PC-9 (cell line): ENCODE measurements around the gene PRR35. TPM values are rescaled to one million over a fixed set of nuclear protein-coding genes. Genes with fewer than 3 reads are reported as not detected.

ENCODE experiments used
- BruUV-seq: library from RNA; stranded (reverse); fragments of 400-500 nt; replicated peaks from 2 replicates; lab custom pipeline; 2021; lab: Mats Ljungman, UMichigan
- CTCF ChIA-PET: fragments of 300-600 bp; sonication (Branson Sonifier 250); formaldehyde crosslinking; loops from one replicate; lab custom pipeline; 2022; ENCODE audit warnings: antibody characterized with exemption; lab: Charles Lee
- POLR2A ChIA-PET: fragments of 300-600 bp; sonication (Branson Sonifier 250); formaldehyde crosslinking; loops from one replicate; lab custom pipeline; 2022; ENCODE audit warnings: antibody characterized with exemption; ENCODE audit not compliant: unreplicated experiment; lab: Charles Lee
- DNase-seq, 2 experiments: peaks; one replicate each; pipeline versions ENCODE4 v3.0.0 to v3.0.0-alpha.2; 2015 to 2022; ENCODE audit warnings: mixed read lengths in 1 of 2
- H2AFZ ChIP-seq: fragments of 200-600 bp; sonication (generic); 2 replicates; pipeline ENCODE4 v1.8.1; 2017; ENCODE audit warnings: antibody characterized with exemption
- H3F3A ChIP-seq: fragments of 200-600 bp; sonication (generic); 2 replicates; pipeline ENCODE4 v1.8.1; 2017; ENCODE audit warnings: antibody characterized with exemption, mild to moderate bottlenecking, low read depth; ENCODE audit not compliant: insufficient read depth
- H3K27ac ChIP-seq: fragments of 200-600 bp; sonication (generic); 2 replicates; pipeline ENCODE4 v1.6.1; 2016; ENCODE audit warnings: mixed run types
- H3K27me3 ChIP-seq: fragments of 200-600 bp; sonication (generic); 2 replicates; pipeline ENCODE4 v1.6.1; 2016; ENCODE audit warnings: low read depth, mixed run types; ENCODE audit not compliant: insufficient read depth
- H3K36me3 ChIP-seq: fragments of 200-600 bp; sonication (generic); 2 replicates; pipeline ENCODE4 v1.6.1; 2016; ENCODE audit warnings: low read depth, mixed run types
- H3K4me1 ChIP-seq: fragments of 200-600 bp; sonication (generic); replicated peaks from 2 replicates; pipeline ENCODE4 v1.6.1; 2016; ENCODE audit warnings: mixed run types; ENCODE audit not compliant: insufficient read depth
- H3K4me2 ChIP-seq: fragments of 200-600 bp; sonication (generic); 2 replicates; pipeline ENCODE4 v1.6.1; 2017; ENCODE audit warnings: mixed run types
- H3K4me3 ChIP-seq: fragments of 200-600 bp; sonication (generic); 2 replicates; pipeline ENCODE4 v1.6.1; 2016; ENCODE audit warnings: mixed run types
- H3K79me2 ChIP-seq: fragments of 200-600 bp; sonication (generic); 2 replicates; pipeline ENCODE4 v1.6.1; 2017; ENCODE audit warnings: low read depth, mixed run types
- H3K9me2 ChIP-seq: fragments of 200-600 bp; sonication (generic); 2 replicates; pipeline ENCODE4 v1.8.1; 2017; ENCODE audit warnings: mild to moderate bottlenecking; ENCODE audit not compliant: insufficient read depth
- H3K9me3 ChIP-seq: fragments of 200-600 bp; sonication (generic); 2 replicates; pipeline ENCODE4 v1.8.1; 2016; ENCODE audit warnings: low read depth; ENCODE audit not compliant: insufficient read depth
- H4K20me1 ChIP-seq: fragments of 200-600 bp; sonication (generic); 2 replicates; pipeline ENCODE4 v1.8.1; 2017; ENCODE audit not compliant: insufficient read depth
- EZH2 ChIP-seq: fragments of 200-600 bp; sonication (generic); IDR thresholded peaks from 2 replicates; pipeline ENCODE4 v1.8.0; 2017; ENCODE audit warnings: antibody characterized with exemption, low read depth
- intact Hi-C: fragments of 100-400 bp; cut with micrococcal nuclease; formaldehyde crosslinking; loops from one replicate; pipeline ENCODE4 v1.10.0; 2022; ENCODE audit not compliant: unreplicated experiment
- total RNA-seq: library from RNA; stranded (reverse); gene quantifications from 2 replicates; pipeline ENCODE4 v1.2.3, GENCODE V29; 2021
- TF ChIP-seq, protein P1 (sequence below): fragments of 200-600 bp; sonication (generic); conservative IDR thresholded peaks from 2 replicates; pipeline ENCODE4 v1.6.1; 2017; ENCODE audit warnings: mixed run types, antibody characterized with exemption, mild to moderate bottlenecking, moderate library complexity

PRR35 gene
- total RNA-seq, 1 experiment from 2014 or later, result not detected

DNA sequence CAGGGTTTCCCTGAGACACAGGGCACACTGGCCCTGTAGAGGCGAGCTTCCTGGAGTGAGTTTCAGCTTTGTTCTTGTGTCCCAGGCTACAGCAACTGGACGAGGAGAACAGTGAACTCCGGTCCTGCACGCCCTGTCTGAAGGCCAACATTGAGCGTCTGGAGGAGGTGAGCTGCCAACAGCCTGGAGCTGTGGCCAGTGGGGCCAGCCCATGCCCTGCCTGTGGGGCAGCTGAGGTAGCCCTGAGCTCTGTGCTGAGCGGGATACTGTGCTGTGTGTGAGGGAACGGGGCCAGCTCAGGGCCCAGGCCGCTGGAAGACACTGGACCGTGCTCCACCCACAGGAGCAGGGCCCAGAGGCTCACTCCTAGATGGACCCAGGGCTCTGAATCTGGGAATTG lies 41.3 kb upstream of the PRR35 start:
- TF ChIP-seq, protein P1, sequence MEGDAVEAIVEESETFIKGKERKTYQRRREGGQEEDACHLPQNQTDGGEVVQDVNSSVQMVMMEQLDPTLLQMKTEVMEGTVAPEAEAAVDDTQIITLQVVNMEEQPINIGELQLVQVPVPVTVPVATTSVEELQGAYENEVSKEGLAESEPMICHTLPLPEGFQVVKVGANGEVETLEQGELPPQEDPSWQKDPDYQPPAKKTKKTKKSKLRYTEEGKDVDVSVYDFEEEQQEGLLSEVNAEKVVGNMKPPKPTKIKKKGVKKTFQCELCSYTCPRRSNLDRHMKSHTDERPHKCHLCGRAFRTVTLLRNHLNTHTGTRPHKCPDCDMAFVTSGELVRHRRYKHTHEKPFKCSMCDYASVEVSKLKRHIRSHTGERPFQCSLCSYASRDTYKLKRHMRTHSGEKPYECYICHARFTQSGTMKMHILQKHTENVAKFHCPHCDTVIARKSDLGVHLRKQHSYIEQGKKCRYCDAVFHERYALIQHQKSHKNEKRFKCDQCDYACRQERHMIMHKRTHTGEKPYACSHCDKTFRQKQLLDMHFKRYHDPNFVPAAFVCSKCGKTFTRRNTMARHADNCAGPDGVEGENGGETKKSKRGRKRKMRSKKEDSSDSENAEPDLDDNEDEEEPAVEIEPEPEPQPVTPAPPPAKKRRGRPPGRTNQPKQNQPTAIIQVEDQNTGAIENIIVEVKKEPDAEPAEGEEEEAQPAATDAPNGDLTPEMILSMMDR, result no peak
- no peak for TF ChIP-seq EZH2
- H3K9me3 ChIP-seq, result no peaks in the 10 kb centered on the region
- H3K36me3 ChIP-seq, result no peaks in the 10 kb centered on the region
- no peak overlapping the region for H3K27ac ChIP-seq
- no peak overlapping the region for H2AFZ ChIP-seq
- H3K4me1 ChIP-seq, result no peaks in the 10 kb centered on the region
- H3F3A ChIP-seq, result peaks cover under 1% of the 10 kb centered on the region; the same call in 1 of the 2 replicates
- intact Hi-C loops, result no loop called here
- H3K9me2 ChIP-seq, result no peaks in the 10 kb centered on the region
- no TSS peak for BruUV-seq
- no peak for DNase-seq
- no peaks in the 10 kb centered on the region for H3K27me3 ChIP-seq
- H4K20me1 ChIP-seq, result peaks cover 9% of the 10 kb centered on the region
- H3K4me3 ChIP-seq, result no peak overlapping the region
- 0 out of 2 replicates have a peak, but pooled peaks cover under 1% of the 10 kb centered on the region for H3K79me2 ChIP-seq
- CTCF ChIA-PET, result no interaction called here
- H3K4me2 ChIP-seq, result no peak overlapping the region
- POLR2A ChIA-PET, result interaction anchor here (0.6 kb wide), 1 partner anchor 103 kb away, joined by 11 read pairs; no protein-coding TSS in a partner anchor

DNA sequence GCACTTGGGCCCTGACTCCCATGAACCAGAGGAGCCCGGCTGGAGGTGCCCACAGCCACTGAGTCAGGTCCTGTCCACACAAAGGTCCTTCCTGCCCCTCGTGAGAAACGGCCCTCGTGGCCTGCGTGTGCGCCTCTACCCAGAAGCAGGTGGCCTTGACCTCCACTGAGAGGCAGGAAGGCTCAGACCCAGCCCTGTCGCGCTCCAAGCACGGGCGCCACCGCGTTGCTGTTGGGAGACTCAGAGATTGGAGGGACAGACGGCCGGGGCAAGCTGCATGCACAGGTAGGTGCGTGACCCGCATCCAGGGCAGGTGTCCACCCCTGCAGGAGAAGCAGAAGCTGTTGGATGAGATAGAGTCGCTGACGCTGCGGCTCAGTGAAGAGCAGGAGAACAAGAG lies 40.8 kb upstream of the PRR35 start:
- H4K20me1 ChIP-seq, result peaks cover 14% of the 10 kb centered on the region
- H2AFZ ChIP-seq, result no peak overlapping the region
- H3K27me3 ChIP-seq, result no peaks in the 10 kb centered on the region
- H3K9me2 ChIP-seq, result no peaks in the 10 kb centered on the region
- TF ChIP-seq, protein P1, result no peak
- TF ChIP-seq EZH2, result no peak
- intact Hi-C loops, result no loop called here
- peaks cover 6% of the 10 kb centered on the region; the same call in 1 of the 2 replicates for H3K79me2 ChIP-seq
- CTCF ChIA-PET, result no interaction called here
- POLR2A ChIA-PET, result interaction anchor here (0.6 kb wide), 1 partner anchor 166 kb away, joined by 4 read pairs; no protein-coding TSS in a partner anchor
- no peak overlapping the region for H3K27ac ChIP-seq
- BruUV-seq, result no TSS peak
- no peak overlapping the region for H3K4me2 ChIP-seq
- no peak for DNase-seq
- no peaks in the 10 kb centered on the region for H3K9me3 ChIP-seq
- H3K36me3 ChIP-seq, result no peaks in the 10 kb centered on the region
- H3F3A ChIP-seq, result peaks cover 6% of the 10 kb centered on the region; the same call in 1 of the 2 replicates
- peaks cover 3% of the 10 kb centered on the region for H3K4me1 ChIP-seq
- H3K4me3 ChIP-seq, result no peak overlapping the region

DNA sequence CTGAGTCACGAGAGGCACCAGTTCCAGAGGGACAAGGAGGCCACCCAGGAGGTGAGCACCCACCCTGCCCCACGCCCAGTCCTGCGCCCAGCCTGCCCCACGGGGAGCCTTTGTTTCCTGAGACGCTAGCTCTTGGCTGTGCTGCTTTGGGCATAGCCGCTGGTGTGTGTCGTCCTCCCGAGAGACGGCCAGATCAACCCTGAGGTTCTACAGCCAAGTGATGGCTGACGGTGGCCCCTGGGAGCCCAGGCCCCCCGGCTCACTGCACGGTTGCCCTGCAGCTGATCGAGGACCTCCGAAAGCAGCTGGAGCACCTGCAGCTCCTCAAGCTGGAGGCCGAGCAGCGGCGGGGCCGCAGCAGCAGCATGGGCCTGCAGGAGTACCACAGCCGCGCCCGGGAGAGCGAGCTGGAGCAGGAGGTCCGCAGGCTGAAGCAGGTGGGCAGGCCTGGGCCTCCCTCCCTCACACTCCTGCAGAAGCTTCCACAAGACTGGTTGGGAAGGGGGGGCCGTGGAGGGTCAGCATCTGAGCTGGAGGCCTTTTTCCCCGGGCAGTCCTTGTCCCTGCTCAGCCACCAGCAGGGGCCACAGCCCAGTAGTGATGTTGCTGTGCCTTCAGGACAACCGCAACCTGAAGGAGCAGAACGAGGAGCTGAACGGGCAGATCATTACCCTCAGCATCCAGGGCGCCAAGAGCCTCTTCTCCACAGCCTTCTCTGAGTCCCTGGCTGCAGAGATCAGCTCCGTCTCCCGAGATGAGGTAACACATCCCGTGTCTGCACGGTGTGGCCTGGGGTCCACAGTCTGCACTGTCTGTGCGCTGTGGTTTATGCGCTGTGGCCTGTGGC lies 40.1 kb upstream of the PRR35 start:
- Histone ChIP-seq H2AFZ (no peak overlapping the region), H3K9me3 (no peaks in the 10 kb centered on the region), H3K27ac (no peak overlapping the region), H3K79me2 (peaks cover 11% of the 10 kb centered on the region; the same call in 1 of the 2 replicates), H3F3A (peaks cover 13% of the 10 kb centered on the region), H3K4me1 (peaks cover 9% of the 10 kb centered on the region), H3K9me2 (no peaks in the 10 kb centered on the region), H3K27me3 (no peaks in the 10 kb centered on the region), H3K36me3 (no peaks in the 10 kb centered on the region), H3K4me3 (no peak overlapping the region), H4K20me1 (peaks cover 20% of the 10 kb centered on the region), H3K4me2 (no peak overlapping the region)
- intact Hi-C loops, result no loop called here
- TF ChIP-seq EZH2, result no peak
- TF ChIP-seq, protein P1, result no peak
- ChIA-PET POLR2A (interaction anchor here (0.5 to 0.6 kb wide), 4 partner anchors 61 to 291 kb away, joined by 3 to 17 read pairs (median 6); no protein-coding TSS in a partner anchor), CTCF (interaction anchor here (0.6 kb wide), 1 partner anchor 109 kb away, joined by 3 read pairs; no protein-coding TSS in a partner anchor)
- no TSS peak for BruUV-seq
- no peak for DNase-seq
